Thoracic aorta endothelial cell (primary cell): ENCODE data around the gene PIP4K2C. TPM values are rescaled to one million over a fixed set of nuclear protein-coding genes. Genes with fewer than 3 reads are reported as not detected.

Experiments
- total RNA-seq: library from RNA; depleted of rRNA; stranded (reverse); fragments of >200 nt; gene quantifications from 2 replicates; pipeline ENCODE4 v1.2.3, GENCODE V29; 2012

The PIP4K2C gene
- 12.5 and 15.1 TPM in 2 replicates for total RNA-seq

GRCh38 chr12:57590864-57591781 lies at the start of gene PIP4K2C:
Gene PIP4K2C, plus strand, starts transcription at chr12:57591192. Its CDS starts 98 bp downstream, at chr12:57591290.

GRCh38 chr12:57546438-57547287 lies 44.3 kb upstream of the PIP4K2C start, which contains the start of gene DCTN2:
Gene DCTN2, minus strand, starts transcription at chr12:57547192. Its CDS starts 129 bp downstream, at chr12:57547063.

GRCh38 chr12:57549909-57550640 lies 40.9 kb upstream of the PIP4K2C start, which contains the start of gene KIF5A:
Gene KIF5A, plus strand, starts transcription at chr12:57550044. Its CDS starts 228 bp downstream, at chr12:57550272.

DNA sequence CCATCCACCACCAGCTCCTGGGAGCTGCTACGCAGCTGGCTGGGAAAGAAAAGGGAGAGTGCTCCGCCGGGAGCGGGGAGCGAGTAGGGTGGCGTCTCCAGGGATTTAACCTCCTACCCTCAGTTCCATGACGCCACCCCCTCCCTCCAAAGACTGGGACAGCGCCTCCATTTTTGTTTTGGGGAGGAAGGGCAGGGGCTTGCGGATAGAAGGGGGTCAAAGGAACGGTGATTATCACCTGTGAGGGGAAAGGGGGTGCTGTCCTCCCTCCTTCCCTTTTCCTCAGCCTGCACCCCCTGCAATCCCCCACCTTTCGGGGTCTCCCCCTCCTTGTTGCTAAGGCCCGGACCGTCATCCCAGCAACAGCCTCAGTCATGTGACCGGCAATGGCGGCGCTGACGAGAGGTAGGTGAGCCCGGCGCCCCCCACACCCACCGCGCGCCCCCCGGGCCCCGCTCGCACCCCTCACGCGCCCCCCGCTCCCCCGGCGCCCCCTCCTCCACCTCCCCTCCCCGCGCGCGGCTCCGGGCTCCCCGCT lies 13.5 kb downstream of the PIP4K2C start, which contains the start of gene DTX3:
Gene DTX3 (plus strand): TSS at position 371 of the 538 bp plus-strand sequence. CDS start 1,694 bp downstream, outside the sequence.

GRCh38 chr12:57611108-57611826 lies 20.3 kb downstream of the PIP4K2C start, which contains the start of gene ARHGEF25:
Gene ARHGEF25, plus strand, starts transcription at chr12:57611435. Its CDS starts 460 bp downstream, at chr12:57611895.

GRCh38 chr12:57632958-57633840 lies 42.2 kb downstream of the PIP4K2C start, which contains the start of gene B4GALNT1:
Gene B4GALNT1, minus strand, starts transcription at chr12:57633201. Its CDS starts 1,069 bp downstream, at chr12:57632132.

Other genes with a start within 250 kb of the PIP4K2C start
- 18.1 and 21.4 TPM in 2 replicates for gene R3HDM2, start 160.1 kb upstream of the PIP4K2C start, total RNA-seq
- not detected in 2 replicates for gene INHBC, start 156.4 kb upstream of the PIP4K2C start, total RNA-seq
- gene INHBE, start 135.9 kb upstream of the PIP4K2C start, total RNA-seq = not detected in 2 replicates
- 0.07 TPM in 1 of 2 replicates, not detected in the other for gene GLI1, start 131.4 kb upstream of the PIP4K2C start, total RNA-seq
- gene ARHGAP9, start 111.3 kb upstream of the PIP4K2C start, total RNA-seq = 0.13 TPM in 1 of 2 replicates, not detected in the other
- 139 and 141 TPM in 2 replicates for gene MARS1, start 103.1 kb upstream of the PIP4K2C start, total RNA-seq
- 6.3 and 6.7 TPM in 2 replicates for gene DDIT3, start 70.7 kb upstream of the PIP4K2C start, total RNA-seq
- 8.5 and 12.6 TPM in 2 replicates for gene MBD6, start 68.4 kb upstream of the PIP4K2C start, total RNA-seq
- gene DCTN2, start 44.0 kb upstream of the PIP4K2C start, total RNA-seq = 128 and 152 TPM in 2 replicates
- gene KIF5A, start 41.1 kb upstream of the PIP4K2C start, total RNA-seq = under 0.01 and 0.07 TPM in 2 replicates
- 4.1 and 6.5 TPM in 2 replicates for gene DTX3, start 13.6 kb downstream of the PIP4K2C start, total RNA-seq
- 2.2 and 2.7 TPM in 2 replicates for gene ARHGEF25, start 20.2 kb downstream of the PIP4K2C start, total RNA-seq
- 0.14 and 0.27 TPM in 2 replicates for gene B4GALNT1, start 42.0 kb downstream of the PIP4K2C start, total RNA-seq
- 141 and 155 TPM in 2 replicates for gene OS9, start 102.9 kb downstream of the PIP4K2C start, total RNA-seq
- gene AGAP2, start 147.6 kb downstream of the PIP4K2C start, total RNA-seq = 0.13 and 0.36 TPM in 2 replicates
- gene TSPAN31, start 153.8 kb downstream of the PIP4K2C start, total RNA-seq = 30.9 and 34.1 TPM in 2 replicates
- 189 and 197 TPM in 2 replicates for gene CDK4, start 161.1 kb downstream of the PIP4K2C start, total RNA-seq
- 2.5 and 3.4 TPM in 2 replicates for gene MARCHF9, start 163.9 kb downstream of the PIP4K2C start, total RNA-seq
- gene CYP27B1, start 175.9 kb downstream of the PIP4K2C start, total RNA-seq = 0.80 and 1.5 TPM in 2 replicates
- gene METTL1, start 180.9 kb downstream of the PIP4K2C start, total RNA-seq = 8.0 and 10.1 TPM in 2 replicates
- 4.5 and 6.0 TPM in 2 replicates for gene EEF1AKMT3, start 181.4 kb downstream of the PIP4K2C start, total RNA-seq
- gene TSFM, start 191.6 kb downstream of the PIP4K2C start, total RNA-seq = 23.7 and 27.5 TPM in 2 replicates
- 0.57 and 1.1 TPM in 2 replicates for gene AVIL, start 227.5 kb downstream of the PIP4K2C start, total RNA-seq